ENCODE measurements around the gene LRBA.

The LRBA gene

GRCh38 chr4:150354214-150354796, 660.8 kb downstream of the LRBA start:
- no peak for TF ChIP-seq CTCF (IDR thresholded peaks at IDR 0.05; ENCODE audit: borderline replicate concordance, control extremely low read depth, extremely low read depth, insufficient read depth, missing control alignments)
- in situ Hi-C loops (cut with MboI; ENCODE audit: low sequenced_read_pairs, unreplicated experiment), result no loop called here
- DNase-seq (ENCODE audit: low spot score), result no peak

GRCh38 chr4:150348079-150348478, 667.0 kb downstream of the LRBA start:
- TF ChIP-seq CTCF (IDR thresholded peaks at IDR 0.05; ENCODE audit: borderline replicate concordance, control extremely low read depth, extremely low read depth, insufficient read depth, missing control alignments), result no peak
- DNase-seq (ENCODE audit: low spot score), result no peak
- in situ Hi-C loops (cut with MboI; ENCODE audit: low sequenced_read_pairs, unreplicated experiment), result no loop called here

GRCh38 chr4:150345207-150345744, 669.8 kb downstream of the LRBA start:
- in situ Hi-C loops (cut with MboI; ENCODE audit: low sequenced_read_pairs, unreplicated experiment), result no loop called here
- no peak for DNase-seq (ENCODE audit: low spot score)
- TF ChIP-seq CTCF (IDR thresholded peaks at IDR 0.05; ENCODE audit: borderline replicate concordance, control extremely low read depth, extremely low read depth, insufficient read depth, missing control alignments), result no peak

GRCh38 chr4:150343796-150344195, 671.3 kb downstream of the LRBA start:
- in situ Hi-C loops (cut with MboI; ENCODE audit: low sequenced_read_pairs, unreplicated experiment), result no loop called here
- TF ChIP-seq CTCF (IDR thresholded peaks at IDR 0.05; ENCODE audit: borderline replicate concordance, control extremely low read depth, extremely low read depth, insufficient read depth, missing control alignments), result no peak
- DNase-seq (ENCODE audit: low spot score), result no peak

GRCh38 chr4:150342945-150343344, 672.1 kb downstream of the LRBA start:
- in situ Hi-C loops (cut with MboI; ENCODE audit: low sequenced_read_pairs, unreplicated experiment), result no loop called here
- no peak for TF ChIP-seq CTCF (IDR thresholded peaks at IDR 0.05; ENCODE audit: borderline replicate concordance, control extremely low read depth, extremely low read depth, insufficient read depth, missing control alignments)
- DNase-seq (ENCODE audit: low spot score), result no peak

GRCh38 chr4:150337734-150338133, 677.4 kb downstream of the LRBA start:
- in situ Hi-C loops (cut with MboI; ENCODE audit: low sequenced_read_pairs, unreplicated experiment), result no loop called here
- no peak for DNase-seq (ENCODE audit: low spot score)
- no peak for TF ChIP-seq CTCF (IDR thresholded peaks at IDR 0.05; ENCODE audit: borderline replicate concordance, control extremely low read depth, extremely low read depth, insufficient read depth, missing control alignments)
